Panc1 (cell line): ENCODE measurements around the gene NPAS2.

Experiments used
- CTCF ChIP-seq: fragments of 450-650 bp; IDR thresholded peaks from 2 replicates; pipeline ENCODE4 v1.5.1; 2017; ENCODE audit warnings: mild to moderate bottlenecking
- POLR2AphosphoS5 ChIP-seq: IDR thresholded peaks from 2 replicates; pipeline ENCODE4 v1.6.1; 2012; ENCODE audit warnings: mild to moderate bottlenecking, low read depth, low read length, moderate library complexity
- REST ChIP-seq, 2 experiments: IDR thresholded peaks; 2 replicates each; pipeline ENCODE4 v1.6.1; 2011 to 2012; ENCODE audit warnings: low read depth in 2 of 2, control low read depth in 1 of 2, low read length in 1 of 2, mild to moderate bottlenecking in 1 of 2, moderate library complexity in 1 of 2; ENCODE audit not compliant: insufficient read depth in 1 of 2
- SIN3A ChIP-seq: IDR thresholded peaks from 2 replicates; pipeline ENCODE4 v1.6.1; 2012; ENCODE audit warnings: low read depth, mild to moderate bottlenecking, low read length, moderate library complexity, borderline replicate concordance; ENCODE audit not compliant: insufficient read depth
- TCF7L2 ChIP-seq: IDR thresholded peaks from 2 replicates; pipeline ENCODE4 v1.6.1; 2011; ENCODE audit warnings: mild to moderate bottlenecking, low read depth, low read length, inconsistent platforms

GRCh38 chr2:100974712-100975520 is 155.0 kb downstream of the NPAS2 start:
- TF ChIP-seq CTCF (no peak), POLR2AphosphoS5 (no peak), REST (IDR thresholded peaks at IDR 0.05; ENCODE audit: insufficient read depth in 1 of 2, low read depth in 2 of 2, low read length in 1 of 2) (no peak), TCF7L2 (no peak), SIN3A (no peak)
